HepG2 (cell line): Measurements from ENCODE around the gene UACA. TPM values are rescaled to one million over a fixed set of nuclear protein-coding genes. Genes with fewer than 3 reads are reported as not detected.

Experiments
- E2F5 ChIP-seq: sonication (generic); formaldehyde crosslinking; conservative IDR thresholded peaks from 2 replicates; pipeline ENCODE4 v1.4.0; 2020; ENCODE audit warnings: missing genetic modification reagents
- ETS1 ChIP-seq: sonication (generic); formaldehyde crosslinking; IDR thresholded peaks from 2 replicates; pipeline ENCODE4 v1.4.0; 2020; ENCODE audit warnings: missing genetic modification reagents
- FOXP4 ChIP-seq: sonication (generic); formaldehyde crosslinking; IDR thresholded peaks from 2 replicates; pipeline ENCODE4 v1.4.0; 2020; ENCODE audit warnings: missing genetic modification reagents
- HHEX ChIP-seq: IDR thresholded peaks from 2 replicates; pipeline ENCODE4 v1.6.1; 2016; ENCODE audit warnings: control low read depth
- IKZF4 ChIP-seq: sonication (generic); formaldehyde crosslinking; IDR thresholded peaks from 2 replicates; pipeline ENCODE4 v1.5.1; 2020; ENCODE audit warnings: borderline replicate concordance, mild to moderate bottlenecking, low read depth, missing genetic modification reagents; ENCODE audit errors: not compliant biosample characterization
- MEIS2 ChIP-seq: sonication (generic); formaldehyde crosslinking; IDR thresholded peaks from 2 replicates; pipeline ENCODE4 v1.9.0; 2021; ENCODE audit warnings: mild to moderate bottlenecking, missing genetic modification reagents
- PAXIP1 ChIP-seq: sonication (generic); formaldehyde crosslinking; conservative IDR thresholded peaks from 2 replicates; pipeline ENCODE4 v1.4.0; 2020; ENCODE audit warnings: mild to moderate bottlenecking, missing genetic modification reagents, moderate library complexity
- ZMYM2 ChIP-seq: sonication (generic); formaldehyde crosslinking; IDR thresholded peaks from 2 replicates; pipeline ENCODE4 v1.8.0; 2022; ENCODE audit warnings: mild to moderate bottlenecking, missing genetic modification reagents
- ZNF609 ChIP-seq: sonication (generic); formaldehyde crosslinking; IDR thresholded peaks from 2 replicates; pipeline ENCODE4 v1.4.0; 2020; ENCODE audit warnings: mild to moderate bottlenecking, missing genetic modification reagents, borderline replicate concordance
- polyA plus RNA-seq, 8 experiments: library from polyadenylated mRNA; depleted of rRNA in 3 of 8; stranded (reverse) in 7 of 8; unstranded in 1 of 8; fragments of >200 nt; fragmentation: Illumina TruSeq in 4 of 8; extraction: Trizol in 4 of 8; gene quantifications; 2 replicates each; pipeline versions ENCODE4 v1.2.1 to v1.2.3, GENCODE V29; 2011 to 2016; ENCODE audit warnings: low read depth in 4 of 8, missing spikeins in 1 of 8, mixed read lengths in 1 of 8; ENCODE audit not compliant: insufficient read depth in 1 of 8
- total RNA-seq, 5 experiments: library from RNA; depleted of rRNA; stranded (reverse); fragments of >200 nt; fragmentation: Illumina TruSeq; extraction: Trizol; gene quantifications; 2 replicates each; pipeline ENCODE4 v1.2.3, GENCODE V29; 2016; ENCODE audit warnings: low read depth in 1 of 5
- TF ChIP-seq, protein P1 (sequence below): fragments of 450-650 bp; IDR thresholded peaks from 2 replicates; pipeline ENCODE4 v1.6.1; 2017; ENCODE audit warnings: mild to moderate bottlenecking

The UACA gene
- total and polyA plus RNA-seq, 2 of the 13 experiments (the other 11 are each of a cell fraction or from before 2014, with no cell fraction given), result 17.8 to 39.2 TPM

DNA sequence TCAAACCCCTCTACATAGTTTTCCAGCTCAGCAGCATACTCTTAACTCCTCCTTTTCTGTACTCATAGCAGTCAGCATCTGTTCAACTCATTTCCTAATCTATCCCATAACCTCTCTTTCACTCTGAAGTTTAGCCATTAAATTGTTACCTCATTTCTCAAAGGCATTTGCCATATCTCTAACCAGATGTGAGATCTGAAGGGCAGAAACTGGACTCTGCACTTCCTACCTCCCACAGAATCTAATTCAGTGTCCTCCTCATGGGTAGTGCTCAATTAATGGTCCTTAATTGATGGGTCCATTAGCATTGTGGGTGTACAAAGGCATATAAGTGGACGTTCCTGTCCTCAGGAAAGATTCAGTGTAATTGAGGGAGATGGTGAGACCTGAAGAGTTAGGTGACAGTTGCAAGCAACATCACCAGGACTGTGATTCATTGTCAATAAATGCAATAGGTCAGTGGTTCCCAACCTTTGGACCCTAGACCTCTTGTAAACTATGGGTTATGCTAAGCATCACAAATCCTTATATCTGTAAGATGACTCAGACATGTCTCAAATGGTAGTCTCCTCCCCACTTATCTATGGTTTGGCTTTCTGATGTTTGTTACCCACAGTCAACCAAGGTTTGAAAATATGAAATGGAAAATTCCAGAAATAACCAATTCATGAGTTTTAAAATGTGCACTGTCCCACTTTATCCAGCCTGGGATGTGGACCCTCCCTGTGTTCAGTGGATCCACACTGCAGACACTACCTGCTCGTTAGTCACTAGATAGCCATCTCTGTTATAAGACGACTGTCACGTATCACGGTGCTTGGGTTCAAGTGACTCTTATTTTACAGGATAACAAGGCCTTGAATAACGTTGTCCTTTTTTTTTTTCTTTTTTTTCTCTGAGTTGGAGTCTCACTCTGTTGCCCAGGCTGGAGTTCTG lies 25.0 kb upstream of the UACA start (continued):
- TF ChIP-seq PAXIP1 (peak; percentile 80), MEIS2 (no peak; the same call in 1 of the 2 replicates), ZMYM2 (CRISPR knock-in tag) (0 out of 2 replicates have a peak, but pooled peaks have one; percentile 38), IKZF4 (CRISPR knock-in tag) (no peak), ETS1 (CRISPR knock-in tag) (no peak), FOXP4 (peak; percentile 30), ZNF609 (CRISPR knock-in tag) (0 out of 2 replicates have a peak, but pooled peaks have one; percentile 34), E2F5 (CRISPR knock-in tag) (no peak), HHEX (CRISPR knock-in tag) (peak; percentile 45; the same call in 1 of the 2 replicates)
- TF ChIP-seq, protein P1, sequence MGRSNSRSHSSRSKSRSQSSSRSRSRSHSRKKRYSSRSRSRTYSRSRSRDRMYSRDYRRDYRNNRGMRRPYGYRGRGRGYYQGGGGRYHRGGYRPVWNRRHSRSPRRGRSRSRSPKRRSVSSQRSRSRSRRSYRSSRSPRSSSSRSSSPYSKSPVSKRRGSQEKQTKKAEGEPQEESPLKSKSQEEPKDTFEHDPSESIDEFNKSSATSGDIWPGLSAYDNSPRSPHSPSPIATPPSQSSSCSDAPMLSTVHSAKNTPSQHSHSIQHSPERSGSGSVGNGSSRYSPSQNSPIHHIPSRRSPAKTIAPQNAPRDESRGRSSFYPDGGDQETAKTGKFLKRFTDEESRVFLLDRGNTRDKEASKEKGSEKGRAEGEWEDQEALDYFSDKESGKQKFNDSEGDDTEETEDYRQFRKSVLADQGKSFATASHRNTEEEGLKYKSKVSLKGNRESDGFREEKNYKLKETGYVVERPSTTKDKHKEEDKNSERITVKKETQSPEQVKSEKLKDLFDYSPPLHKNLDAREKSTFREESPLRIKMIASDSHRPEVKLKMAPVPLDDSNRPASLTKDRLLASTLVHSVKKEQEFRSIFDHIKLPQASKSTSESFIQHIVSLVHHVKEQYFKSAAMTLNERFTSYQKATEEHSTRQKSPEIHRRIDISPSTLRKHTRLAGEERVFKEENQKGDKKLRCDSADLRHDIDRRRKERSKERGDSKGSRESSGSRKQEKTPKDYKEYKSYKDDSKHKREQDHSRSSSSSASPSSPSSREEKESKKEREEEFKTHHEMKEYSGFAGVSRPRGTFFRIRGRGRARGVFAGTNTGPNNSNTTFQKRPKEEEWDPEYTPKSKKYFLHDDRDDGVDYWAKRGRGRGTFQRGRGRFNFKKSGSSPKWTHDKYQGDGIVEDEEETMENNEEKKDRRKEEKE, result no peak
